GM12864 (cell line): ENCODE data around the gene AIFM3.

Experiments
- DNase-seq: peaks from one replicate; pipeline ENCODE4 v3.0.0-alpha.2; 2011; ENCODE audit warnings: low read depth
- H3K4me3 ChIP-seq: 2 replicates; pipeline ENCODE4 v1.5.1; 2011; ENCODE audit warnings: mild to moderate bottlenecking, low read depth, low read length, control low read depth
- CTCF ChIP-seq: IDR thresholded peaks from 2 replicates; pipeline ENCODE4 v1.5.1; 2011; ENCODE audit warnings: low read depth, mild to moderate bottlenecking, moderate library complexity, low read length, control low read depth, inconsistent platforms; ENCODE audit errors: missing control alignments

AIFM3 gene

GRCh38 chr22:20979940-20980453 lies 12.9 kb downstream of the AIFM3 start:
- TF ChIP-seq CTCF = no peak
- no peak overlapping the region for H3K4me3 ChIP-seq
- DNase-seq = no peak

DNA sequence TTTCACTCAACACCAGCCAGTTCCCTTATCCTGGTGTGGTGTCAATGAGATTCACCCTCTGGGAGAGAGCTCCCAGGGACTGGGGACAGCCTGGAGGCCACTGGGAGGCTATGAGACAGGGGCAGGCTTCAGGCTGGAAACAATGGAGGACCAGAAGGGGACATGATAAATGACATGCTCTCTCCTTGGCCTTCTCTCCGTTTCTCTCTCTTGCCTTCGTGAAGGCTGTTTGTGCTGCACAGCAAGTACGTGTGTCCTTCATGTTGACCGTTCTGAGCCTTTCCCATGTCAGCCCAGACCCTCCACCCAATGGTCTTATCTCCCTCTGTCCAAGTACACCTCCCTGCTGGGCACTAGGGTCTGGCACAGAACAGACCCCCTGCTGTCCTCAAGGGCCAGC lies 13.5 kb downstream of the AIFM3 start:
- H3K4me3 ChIP-seq = no peak overlapping the region
- no peak for TF ChIP-seq CTCF
- no peak for DNase-seq

DNA sequence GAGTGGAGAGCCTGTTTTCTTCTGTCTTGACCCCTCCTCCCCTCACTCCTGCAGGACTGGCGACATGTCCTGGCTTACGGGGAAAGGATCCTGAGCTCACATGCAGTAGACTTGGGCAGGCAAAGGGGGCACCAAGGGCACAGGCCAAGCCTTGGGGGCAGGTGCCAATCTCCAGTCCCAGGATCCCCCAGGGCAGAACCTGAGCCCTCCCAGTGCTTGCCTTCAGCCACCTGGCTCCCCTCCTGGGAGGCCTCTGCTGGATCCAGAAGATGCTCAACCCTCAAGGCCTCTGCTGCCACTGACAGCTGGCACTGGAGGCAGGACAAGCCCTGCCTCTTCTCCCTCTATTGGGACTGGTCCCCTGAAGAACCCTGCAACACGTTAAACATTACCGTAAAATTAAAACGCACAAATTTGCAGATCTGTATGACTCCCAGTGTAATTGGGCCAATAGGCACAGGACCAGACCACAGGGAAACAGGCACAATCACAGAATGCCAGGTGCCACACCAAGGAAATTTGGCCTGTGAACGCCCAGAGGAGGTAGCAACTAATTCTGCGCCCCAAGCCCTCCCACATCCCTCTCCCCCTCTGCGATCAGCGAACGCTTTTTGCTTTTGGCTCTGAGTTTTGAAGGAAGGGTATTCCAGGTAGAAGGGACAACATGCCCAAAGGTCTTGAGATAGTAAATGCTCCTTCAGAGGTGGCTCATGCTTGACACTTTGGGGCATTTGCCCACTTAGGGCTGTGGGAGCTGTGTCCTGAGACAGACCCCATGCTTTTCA lies 14.1 kb downstream of the AIFM3 start:
- no peak for DNase-seq
- no peak for TF ChIP-seq CTCF
- H3K4me3 ChIP-seq = peak overlapping the region; percentile 84

DNA sequence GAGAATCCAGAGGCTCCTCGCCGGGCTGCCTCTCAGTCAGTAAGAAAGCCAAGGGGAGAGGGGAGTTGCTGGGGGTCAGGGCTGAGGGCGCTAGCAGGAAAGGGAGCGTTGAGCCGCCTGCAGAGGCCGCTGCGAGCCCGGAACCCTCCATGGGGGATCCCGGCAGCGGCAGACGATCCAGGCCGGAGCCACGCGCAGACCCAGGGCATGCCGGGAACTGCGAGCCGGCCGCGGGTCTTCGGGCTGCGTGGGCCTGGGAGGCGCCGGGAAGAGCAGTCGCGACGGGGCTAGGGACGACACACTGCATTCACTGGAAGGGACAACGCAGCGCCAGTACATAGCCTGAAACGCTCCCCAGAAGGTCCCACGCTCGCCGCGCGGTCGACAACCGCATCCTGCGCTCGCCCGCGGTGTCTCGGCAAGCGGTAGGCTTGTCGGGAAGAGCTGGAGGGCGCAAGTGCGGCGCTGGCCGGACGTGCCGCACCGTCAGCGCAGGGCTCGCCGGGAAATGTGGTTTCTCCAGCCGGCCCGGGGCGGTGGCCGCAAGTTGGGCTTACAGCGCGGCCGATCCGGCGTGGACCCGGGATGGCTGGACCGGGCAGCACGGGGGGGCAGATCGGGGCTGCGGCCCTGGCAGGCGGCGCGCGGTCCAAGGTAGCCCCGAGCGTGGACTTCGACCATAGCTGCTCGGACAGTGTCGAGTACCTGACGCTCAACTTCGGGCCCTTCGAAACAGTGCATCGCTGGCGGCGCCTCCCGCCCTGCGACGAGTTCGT lies 14.9 kb downstream of the AIFM3 start, which contains the start of gene LZTR1:
LZTR1 (plus strand) TSS at position 511 of the 776 bp plus-strand sequence; CDS start at position 586, 75 bp downstream.
- peak; percentile 44 for DNase-seq
- TF ChIP-seq CTCF = peak; percentile 59
- H3K4me3 ChIP-seq = peak within 1 kb of the TSS; percentile 84

GRCh38 chr22:20982563-20982882 lies 15.5 kb downstream of the AIFM3 start:
- no peak for TF ChIP-seq CTCF
- DNase-seq = no peak
- peak overlapping the region; percentile 84 for H3K4me3 ChIP-seq

GRCh38 chr22:20983081-20983771 lies 16.2 kb downstream of the AIFM3 start:
- TF ChIP-seq CTCF = no peak
- no peak for DNase-seq
- peak overlapping the region; percentile 84 for H3K4me3 ChIP-seq
